Tibial nerve (tissue), 4 donors: Measurements from ENCODE around the gene PAQR6.

Experiments
- EP300 ChIP-seq, 2 donors: sonication (generic); formaldehyde crosslinking; IDR thresholded peaks; one replicate each; pipeline ENCODE4 v1.6.1; 2017; ENCODE audit warnings: antibody characterized with exemption in 2 of 2, mild to moderate bottlenecking in 1 of 2
- POLR2A ChIP-seq, 2 donors: fragments of 450-650 bp; IDR thresholded peaks; one replicate each; pipeline ENCODE4 v1.6.1; 2017; ENCODE audit warnings: antibody characterized with exemption in 2 of 2, mild to moderate bottlenecking in 2 of 2, moderate library complexity in 2 of 2
- TF ChIP-seq, protein P1 (sequence below), 5 experiments: fragments of 200-600 bp in 3 of 5; fragments of 450-650 bp in 2 of 5; sonication (generic) in 3 of 5; IDR thresholded peaks; one replicate each; pipeline ENCODE4 v1.5.1; 2016 to 2019; ENCODE audit warnings: antibody characterized with exemption in 5 of 5, mild to moderate bottlenecking in 3 of 5, moderate library complexity in 2 of 5

- TF ChIP-seq, protein P1, sequence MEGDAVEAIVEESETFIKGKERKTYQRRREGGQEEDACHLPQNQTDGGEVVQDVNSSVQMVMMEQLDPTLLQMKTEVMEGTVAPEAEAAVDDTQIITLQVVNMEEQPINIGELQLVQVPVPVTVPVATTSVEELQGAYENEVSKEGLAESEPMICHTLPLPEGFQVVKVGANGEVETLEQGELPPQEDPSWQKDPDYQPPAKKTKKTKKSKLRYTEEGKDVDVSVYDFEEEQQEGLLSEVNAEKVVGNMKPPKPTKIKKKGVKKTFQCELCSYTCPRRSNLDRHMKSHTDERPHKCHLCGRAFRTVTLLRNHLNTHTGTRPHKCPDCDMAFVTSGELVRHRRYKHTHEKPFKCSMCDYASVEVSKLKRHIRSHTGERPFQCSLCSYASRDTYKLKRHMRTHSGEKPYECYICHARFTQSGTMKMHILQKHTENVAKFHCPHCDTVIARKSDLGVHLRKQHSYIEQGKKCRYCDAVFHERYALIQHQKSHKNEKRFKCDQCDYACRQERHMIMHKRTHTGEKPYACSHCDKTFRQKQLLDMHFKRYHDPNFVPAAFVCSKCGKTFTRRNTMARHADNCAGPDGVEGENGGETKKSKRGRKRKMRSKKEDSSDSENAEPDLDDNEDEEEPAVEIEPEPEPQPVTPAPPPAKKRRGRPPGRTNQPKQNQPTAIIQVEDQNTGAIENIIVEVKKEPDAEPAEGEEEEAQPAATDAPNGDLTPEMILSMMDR (IDR thresholded peaks at IDR 0.05), result no peak
- TF ChIP-seq EP300 (IDR thresholded peaks at IDR 0.05), result no peak
- no peak for TF ChIP-seq POLR2A (IDR thresholded peaks at IDR 0.05)
These were observed 34.3 kb downstream of the PAQR6 start for GRCh38 chr1:156213644-156213966.
